HG03097 (cell line): ENCODE measurements around the gene RPS16.

Source experiments
- ATAC-seq: cut with Tn5 transposase; IDR thresholded peaks from one replicate; pipeline ENCODE4 v1.9.1; 2021; ENCODE audit not compliant: unreplicated experiment, low FRiP score

Gene RPS16

DNA sequence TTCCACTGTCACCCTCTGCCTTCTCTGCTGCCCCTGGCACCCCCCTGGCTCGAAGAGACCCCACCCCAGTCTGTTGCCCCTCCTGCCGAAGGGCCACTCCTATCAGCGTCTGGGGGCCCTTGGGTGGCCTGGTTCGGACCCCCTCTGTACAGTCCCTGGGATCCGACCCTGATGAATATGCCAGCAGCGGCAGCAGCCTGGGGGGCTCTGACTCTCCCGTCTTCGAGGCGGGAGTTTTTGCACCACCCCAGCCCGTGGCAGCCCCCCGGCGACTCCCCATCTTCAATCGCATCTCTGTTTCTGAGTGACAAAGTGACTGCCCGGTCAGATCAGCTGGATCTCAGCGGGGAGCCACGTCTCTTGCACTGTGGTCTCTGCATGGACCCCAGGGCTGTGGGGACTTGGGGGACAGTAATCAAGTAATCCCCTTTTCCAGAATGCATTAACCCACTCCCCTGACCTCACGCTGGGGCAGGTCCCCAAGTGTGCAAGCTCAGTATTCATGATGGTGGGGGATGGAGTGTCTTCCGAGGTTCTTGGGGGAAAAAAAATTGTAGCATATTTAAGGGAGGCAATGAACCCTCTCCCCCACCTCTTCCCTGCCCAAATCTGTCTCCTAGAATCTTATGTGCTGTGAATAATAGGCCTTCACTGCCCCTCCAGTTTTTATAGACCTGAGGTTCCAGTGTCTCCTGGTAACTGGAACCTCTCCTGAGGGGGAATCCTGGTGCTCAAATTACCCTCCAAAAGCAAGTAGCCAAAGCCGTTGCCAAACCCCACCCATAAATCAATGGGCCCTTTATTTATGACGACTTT is 27.1 kb downstream of the RPS16 start:
- ATAC-seq = no peak

DNA sequence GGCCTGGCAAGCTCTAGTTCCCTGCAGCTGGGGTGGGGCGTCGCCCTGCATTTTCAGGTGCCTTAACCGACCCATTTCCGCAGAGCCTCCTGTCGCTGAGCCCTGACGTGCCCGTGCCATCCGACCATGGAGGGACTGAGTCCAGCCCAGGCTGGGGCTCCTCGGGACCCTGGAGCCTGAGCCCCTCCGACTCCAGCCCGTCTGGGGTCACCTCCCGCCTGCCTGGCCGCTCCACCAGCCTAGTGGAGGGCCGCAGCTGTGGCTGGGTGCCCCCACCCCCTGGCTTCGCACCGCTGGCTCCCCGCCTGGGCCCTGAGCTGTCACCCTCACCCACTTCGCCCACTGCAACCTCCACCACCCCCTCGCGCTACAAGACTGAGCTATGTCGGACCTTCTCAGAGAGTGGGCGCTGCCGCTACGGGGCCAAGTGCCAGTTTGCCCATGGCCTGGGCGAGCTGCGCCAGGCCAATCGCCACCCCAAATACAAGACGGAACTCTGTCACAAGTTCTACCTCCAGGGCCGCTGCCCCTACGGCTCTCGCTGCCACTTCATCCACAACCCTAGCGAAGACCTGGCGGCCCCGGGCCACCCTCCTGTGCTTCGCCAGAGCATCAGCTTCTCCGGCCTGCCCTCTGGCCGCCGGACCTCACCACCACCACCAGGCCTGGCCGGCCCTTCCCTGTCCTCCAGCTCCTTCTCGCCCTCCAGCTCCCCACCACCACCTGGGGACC is 27.9 kb downstream of the RPS16 start:
- no peak for ATAC-seq

DNA sequence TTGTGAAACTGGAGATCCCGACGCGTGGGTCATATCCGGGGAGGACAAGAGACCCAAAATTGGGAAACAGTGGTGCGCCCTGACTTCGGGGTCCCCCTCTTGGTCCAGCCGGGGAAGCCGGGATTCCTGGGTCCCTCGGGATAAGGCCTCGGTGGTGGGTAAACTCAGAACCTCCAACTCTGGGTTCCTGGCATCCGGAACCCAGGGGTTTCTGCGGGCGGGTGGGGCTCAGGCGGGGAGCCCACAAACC is 28.4 kb downstream of the RPS16 start:
- ATAC-seq = no peak

DNA sequence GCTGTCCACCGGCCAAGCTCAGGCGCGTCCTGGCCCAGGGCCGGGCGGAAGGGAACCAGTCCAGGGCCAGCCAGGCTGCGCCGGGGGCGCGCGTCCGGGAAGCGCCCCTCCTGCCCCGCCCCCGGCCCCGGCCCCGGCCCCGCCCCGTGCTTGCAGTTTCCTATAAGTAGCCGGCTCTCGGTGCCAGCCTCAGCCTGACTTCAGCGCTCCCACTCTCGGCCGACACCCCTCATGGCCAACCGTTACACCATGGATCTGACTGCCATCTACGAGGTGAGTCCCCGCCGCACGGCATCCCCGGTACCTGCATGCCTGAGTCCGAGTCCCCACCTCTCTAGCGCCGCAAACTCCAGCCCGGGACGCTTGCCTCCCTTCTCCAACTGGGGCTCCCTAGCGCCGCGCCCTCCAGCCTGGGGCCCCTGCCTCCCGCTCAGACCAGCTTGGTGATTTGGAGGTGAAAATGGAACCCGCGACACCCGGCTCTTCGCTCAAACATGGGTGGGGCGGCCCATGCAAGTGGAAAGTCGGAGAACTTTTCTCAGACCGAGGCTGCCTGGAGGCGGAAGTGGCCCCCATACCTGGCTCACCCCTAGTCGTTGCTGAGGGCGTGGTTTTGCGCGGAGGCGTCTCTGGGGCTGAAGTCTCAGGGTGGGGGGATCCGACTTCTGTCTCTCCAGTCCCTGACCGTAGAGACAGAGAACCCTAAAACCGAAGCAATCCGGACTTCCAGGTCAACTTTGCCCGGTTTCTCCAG is 28.9 kb downstream of the RPS16 start, which contains the start of gene ZFP36:
Gene ZFP36, plus strand, starts transcription at position 192 of the 754 bp plus-strand sequence. Its CDS starts 58 bp downstream, at position 250.
- ATAC-seq = peak; percentile 25

DNA sequence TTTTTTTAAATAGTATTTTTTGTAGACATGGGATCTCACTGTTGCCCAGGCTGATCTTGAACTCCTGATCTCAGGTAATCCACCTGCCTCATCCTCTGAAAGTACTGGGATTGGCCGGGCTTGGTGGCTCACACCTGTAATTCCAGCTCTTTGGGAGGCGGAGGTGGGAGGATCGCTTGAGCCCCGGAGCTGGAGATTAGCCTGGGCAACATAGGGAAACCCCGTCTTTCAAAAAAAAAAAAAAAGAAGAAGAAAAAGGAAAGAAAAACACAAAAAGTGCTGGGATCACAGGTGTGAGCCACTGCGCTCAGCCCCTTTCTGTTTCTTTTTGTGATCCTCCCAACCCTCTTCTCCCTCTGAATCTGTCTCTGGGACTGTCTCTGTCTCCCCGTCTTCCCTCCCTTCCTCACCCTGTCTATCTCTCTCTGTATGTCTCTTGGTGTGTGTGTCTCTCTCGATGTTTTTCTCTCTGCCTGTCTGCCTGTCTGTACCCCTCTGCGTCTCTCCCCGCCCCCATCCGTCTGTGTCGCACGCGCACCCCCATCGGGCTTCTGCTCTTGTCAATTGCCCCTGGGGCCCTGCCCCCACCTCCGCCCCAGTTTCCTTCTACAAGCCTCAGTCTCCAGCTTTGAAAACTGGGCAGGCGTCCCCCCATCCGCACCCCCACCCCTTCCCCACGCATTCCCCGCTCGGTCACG is 29.6 kb downstream of the RPS16 start:
- ATAC-seq = no peak

DNA sequence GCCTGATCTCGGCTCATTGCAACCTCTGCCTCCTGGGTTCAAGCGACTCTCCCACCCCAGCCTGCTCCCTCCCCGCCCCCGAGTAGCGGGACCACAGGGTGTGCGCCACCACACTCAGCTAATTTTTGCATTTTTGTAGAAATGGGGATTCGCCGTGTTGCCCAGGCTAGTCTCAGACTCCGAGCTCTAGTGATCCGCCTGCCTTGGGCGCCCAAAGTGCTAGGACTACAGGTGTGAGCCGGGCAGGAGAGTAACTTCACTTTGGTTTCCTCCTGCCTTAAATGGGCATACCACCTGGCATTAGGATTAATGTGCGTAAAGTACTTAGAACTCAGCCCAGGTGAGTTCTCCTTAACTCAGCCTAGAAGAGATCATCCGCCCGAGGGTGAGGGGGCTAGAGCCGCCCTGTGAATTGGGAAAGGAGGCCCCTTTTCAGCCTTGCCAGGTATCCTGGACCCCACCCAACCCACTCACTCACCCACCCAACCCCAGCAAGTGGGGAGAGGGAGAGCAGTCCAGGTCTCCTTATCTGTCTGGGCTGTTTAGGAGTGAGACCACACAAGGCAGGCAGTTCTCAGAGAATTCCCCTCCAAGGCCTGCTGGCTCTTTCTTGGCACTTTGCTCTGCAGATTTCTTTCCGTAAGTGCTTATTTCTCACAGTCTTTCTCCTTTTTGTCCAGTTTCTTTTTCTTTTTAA is 30.3 kb downstream of the RPS16 start:
- ATAC-seq = no peak

DNA sequence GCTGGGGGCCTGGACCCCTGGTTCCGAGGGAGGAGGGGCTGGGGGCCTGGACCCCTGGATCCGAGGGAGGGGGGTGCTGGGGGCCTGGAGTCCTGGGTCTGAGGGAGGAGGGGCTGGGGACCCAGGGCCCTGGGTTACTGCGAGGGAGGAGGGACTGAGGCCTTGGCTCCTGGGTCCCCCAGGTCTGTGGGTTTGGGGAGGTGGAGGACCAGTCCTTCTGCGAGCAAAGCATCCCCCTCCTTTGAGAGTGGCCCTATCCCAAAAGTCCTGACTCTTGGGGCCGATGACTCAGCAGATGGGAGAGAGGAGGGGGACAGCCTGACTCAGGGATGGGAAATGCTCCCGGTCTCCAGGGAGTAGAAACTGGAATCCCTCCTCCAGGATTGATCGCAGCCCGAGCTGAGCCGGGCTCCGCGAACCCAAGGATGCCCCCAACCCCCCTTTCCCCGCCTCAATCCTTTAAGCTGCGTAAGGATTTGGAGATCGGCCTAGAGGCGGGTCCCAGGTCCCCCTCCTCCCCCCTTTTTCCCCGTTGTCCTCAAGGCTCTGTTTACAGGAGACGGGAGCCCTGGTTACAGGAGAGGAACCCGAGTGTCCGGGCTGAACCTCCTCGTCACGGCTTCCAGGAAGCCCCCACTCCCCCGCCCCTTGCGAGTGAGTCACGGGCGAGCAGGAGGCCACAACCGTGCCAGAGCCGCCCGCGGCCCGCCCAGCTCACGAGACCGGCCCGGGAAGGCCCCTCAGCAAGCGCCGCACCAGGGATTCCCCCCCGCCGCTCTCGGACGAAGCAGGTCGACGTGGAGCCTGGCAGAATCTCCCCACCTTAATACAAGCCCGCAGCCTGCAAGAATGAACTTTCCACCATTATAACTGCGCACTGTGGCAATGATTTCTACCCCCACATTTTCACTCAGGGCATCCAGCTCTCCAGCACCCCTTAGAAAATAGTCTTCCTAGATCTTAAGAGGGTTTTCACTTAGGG is 32.1 kb downstream of the RPS16 start:
- ATAC-seq = no peak

DNA sequence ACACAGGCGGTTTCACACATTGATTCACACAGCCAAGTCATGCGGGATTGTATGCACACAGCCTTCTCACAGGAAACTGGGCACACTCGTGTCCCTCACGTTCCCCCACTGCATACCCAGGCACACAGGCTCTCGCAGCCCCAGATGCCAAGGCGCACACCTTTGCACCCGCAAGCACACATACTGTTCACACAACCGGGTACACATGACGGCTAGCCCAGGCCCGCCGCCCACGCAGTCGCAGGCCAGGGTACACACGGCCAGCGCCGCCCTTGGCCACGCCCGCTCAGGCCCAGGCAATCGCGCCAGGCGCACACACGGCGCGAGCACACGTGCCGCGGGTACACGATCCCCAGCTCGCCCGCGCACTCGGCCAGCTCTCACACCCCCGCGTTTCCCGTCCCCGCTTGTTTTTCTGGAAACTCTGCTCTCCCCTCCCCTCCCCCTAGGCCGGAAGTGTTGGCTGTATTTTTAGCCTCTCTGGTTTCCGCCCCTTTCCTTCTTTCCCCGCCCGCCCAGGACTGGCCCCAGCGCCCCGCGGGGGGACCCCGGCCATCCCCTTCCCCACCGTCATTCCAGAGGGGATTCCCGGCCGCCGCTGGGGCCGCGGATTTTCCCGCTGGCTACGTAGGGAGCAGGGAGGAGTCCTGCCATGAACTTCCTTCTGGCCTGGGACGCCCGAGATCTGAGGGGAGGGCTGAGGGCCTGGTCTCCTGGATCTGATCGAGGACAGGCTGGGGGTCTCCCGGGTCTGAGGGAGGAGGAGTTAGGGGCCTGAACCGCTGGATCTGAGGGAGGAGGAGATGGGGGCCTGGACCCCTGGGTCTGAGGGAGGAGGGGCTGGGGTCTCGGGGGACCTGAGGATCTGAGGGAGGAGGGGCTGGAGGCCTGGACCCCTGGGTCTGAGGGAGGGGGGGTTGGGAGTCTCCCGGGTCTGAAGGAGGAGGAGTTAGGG is 33.1 kb downstream of the RPS16 start:
- no peak for ATAC-seq

DNA sequence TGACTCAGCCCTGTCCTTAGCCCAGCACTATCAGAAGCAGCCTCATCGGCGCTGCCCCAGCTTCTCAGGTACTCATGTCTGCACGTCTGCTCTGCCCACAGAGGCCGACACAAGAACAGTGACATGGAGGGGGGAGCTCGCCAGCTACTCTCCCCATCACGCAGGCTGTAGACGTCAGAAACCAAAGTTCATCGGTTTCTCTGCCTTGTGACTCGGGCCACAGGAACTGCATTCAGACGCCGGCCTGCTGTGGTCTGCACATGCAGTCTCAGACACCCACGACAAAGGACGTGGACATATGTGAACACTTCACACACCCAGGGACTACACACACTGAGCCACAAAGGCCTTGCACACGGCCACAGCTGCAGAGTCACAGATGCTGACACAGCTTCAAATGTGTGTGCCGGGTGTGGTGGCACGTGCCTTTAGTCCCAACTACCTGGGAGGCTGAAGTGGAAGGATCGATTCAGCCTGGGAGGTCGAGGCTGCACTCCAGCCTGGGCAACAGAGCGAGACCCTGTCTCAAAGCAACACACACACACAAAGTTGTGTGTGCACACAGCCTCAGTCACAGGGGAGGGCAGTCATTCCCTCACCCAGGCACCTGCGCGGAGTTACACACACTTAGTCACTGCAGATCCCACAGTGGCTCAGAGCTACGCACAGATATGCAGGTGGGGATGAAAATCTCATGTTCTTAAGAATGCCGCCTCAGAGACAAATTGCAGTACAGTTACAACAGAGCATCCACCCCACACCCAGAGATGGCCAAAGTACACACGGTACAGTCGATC is 34.0 kb downstream of the RPS16 start:
- no peak for ATAC-seq

DNA sequence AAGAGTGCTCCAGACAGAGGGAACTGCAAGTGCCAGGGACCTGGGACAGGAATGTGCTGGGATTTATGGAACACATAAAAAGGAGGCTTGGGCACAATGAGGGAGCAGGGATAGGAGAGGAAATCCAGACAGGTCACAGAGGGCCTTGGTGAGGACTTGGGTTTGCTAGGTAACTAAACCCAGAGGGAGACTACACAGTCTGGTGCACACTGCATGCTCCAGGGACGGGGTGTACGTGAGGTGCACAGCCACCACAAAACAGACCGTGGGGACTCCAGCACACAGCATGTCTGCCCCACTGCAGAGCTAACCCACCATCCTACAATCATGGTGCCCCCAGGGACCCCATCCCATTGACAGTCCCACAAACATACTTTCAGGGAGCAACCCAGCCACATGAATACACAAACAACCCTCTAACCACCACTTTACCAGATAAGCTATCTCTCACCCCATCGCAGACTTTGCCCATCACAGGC is 34.6 kb downstream of the RPS16 start:
- ATAC-seq = no peak

DNA sequence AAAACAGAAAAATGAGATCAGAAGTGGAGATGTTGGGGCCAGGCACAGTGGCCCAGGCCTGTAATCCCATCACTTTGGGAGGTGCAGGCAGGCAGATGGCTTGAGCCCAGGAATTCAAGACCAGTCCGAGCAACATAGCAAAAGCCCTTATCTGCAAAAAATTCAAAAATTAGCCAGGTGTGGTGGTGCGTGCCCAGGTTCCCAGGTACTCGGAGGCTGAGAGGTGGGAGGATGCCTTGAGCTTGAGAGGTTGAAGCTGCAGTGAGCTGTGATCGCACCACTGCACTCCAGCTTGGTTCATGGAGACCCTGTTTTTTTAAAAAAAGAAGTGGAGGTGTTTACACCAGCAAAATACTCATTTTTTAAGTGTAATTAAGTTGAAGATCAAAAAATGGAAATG is 35.7 kb downstream of the RPS16 start:
- no peak for ATAC-seq

DNA sequence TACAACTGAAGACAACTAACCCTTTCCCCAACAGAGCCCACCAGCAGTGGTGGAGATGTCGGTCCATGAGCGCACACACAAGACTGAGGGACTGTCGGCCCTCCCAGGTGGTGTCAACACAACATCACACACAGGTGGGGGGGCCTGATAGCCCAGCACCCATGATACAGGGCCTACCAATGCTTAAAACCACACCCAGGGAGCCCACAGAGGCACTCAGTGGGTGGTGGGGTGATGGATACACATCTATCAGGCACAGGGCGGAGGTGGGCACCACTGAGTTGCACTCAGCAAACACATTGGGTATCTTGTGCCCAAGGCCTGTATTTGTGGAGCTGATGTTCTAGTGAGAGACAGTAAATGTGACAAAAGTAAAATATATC is 36.1 kb downstream of the RPS16 start:
- no peak for ATAC-seq

DNA sequence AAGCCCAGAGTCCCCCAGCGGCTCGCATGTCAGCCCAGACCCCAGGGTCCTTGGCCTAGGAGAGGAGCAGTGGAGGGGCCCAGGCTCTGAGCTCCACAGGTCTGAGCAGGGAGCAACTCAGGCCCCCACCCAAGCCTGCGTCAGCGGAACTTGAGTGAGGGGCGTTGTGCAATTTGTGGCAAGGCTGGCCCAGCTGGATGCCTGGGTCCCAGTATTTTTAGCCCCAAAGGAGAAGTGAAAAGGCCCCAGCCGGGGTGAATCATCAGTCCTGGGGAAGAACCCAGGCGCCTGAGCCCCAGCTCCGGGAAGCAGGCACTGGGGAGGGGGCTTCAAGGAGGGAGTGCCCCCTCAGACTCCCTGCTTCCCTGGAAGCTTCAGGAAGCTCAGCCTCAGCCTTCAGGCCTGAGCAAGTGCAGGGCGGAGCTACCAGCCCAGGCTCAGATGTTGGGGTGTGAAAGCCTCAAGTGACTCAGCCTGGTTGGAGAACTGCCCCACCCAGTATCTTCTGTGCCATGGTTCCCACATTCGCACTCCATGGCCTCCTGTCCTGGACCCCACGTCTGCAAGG is 37.4 kb downstream of the RPS16 start:
- no peak for ATAC-seq

DNA sequence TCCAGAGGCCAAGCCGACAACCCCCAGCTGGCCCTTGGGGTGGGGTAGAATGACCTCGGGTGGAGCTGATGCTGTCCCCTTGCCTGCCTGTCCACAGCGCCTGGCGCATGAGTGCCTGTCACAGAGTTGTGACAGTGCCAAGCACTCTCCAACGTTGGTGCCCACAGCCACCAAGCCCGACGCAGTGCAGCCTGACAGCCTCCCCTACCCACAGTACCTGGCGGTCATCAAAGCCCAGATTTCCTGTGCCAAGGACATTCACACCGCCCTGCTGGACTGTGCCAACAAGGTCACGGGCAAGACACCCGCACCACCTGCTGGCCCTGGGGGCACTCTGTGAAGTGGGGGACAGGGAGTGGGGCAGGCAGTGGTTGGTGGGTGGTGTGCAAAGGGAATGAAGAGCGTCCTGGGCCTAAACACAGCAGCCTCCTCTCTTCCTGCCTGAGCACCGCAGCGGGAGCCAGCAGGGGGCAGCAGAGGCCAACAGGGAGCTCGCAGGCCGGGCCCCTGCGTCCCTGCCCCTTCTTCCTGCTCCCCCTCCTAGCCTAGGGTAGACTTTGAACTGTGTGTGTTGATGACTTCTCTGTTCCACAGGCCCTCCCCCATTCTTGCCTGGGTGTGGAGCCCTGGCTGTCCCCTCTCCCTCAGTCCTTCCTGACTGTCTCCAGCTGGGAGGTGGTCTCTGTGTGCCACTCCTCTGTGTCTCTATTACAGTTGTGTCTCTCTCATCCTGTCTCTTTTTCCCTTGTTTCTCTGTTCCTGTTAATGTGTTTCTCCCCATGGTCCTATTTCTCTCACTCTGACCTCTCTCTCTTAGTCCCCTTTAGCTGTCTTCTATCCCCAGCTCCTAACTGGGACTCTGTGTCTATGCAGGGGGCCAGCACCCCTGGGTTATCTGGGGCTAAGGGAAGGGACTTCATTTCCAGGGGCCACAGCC is 38.1 kb downstream of the RPS16 start:
- no peak for ATAC-seq

DNA sequence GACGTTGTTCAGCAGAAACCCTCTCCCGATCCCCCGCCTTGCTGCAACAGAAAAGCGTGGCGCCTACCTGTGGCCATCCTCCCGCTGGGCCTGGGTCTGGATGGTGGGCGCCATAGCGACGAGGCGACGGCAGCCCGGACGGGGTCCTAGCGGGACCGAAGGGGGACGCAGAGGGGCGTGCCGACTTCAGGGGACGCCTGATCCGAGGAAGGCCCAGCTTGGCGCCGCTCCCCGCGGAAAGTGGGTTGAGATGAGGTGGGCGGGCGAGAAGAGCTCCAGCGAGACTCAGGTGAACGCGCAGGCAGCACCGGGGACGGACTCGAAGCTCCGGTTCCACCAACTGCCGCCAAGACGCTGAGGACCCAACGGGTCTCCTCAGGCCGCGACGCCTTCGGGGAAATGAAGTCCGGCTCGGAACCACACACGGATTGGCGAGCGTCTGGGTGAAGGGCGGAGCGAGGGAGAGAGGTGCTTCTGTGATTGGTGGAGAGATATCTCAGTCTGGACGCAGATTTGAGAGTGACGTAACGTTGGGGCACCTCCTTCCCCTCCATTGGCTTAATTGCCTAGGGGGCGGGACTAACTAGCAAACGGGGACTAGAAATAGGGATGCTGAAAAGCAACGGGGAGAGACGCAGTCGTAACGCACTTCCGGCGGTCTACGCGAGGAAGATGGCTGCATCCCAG is 44.9 kb downstream of the RPS16 start, which contains the start of the genes MED29 and PAF1:
Gene MED29, plus strand, starts transcription at position 628 of the 687 bp plus-strand sequence. Its CDS starts 45 bp downstream, at position 673.
Gene PAF1, minus strand, starts transcription at position 356 of the 687 bp plus-strand sequence. Its CDS starts 242 bp downstream, at position 114.
- peak; percentile 86 for ATAC-seq
